T47D (cell line): ENCODE results near the gene SHLD1.

Source experiments
- DNase-seq, 2 experiments: peaks; one replicate each; pipeline versions ENCODE4 v3.0.0 to v3.0.0-alpha.2; 2011 to 2012; ENCODE audit warnings: low read depth in 1 of 2, low spot score in 1 of 2
- JUND ChIP-seq: IDR thresholded peaks from 2 replicates; pipeline ENCODE4 v1.6.1; 2012; ENCODE audit warnings: low read depth
- in situ Hi-C: cut with HindIII; loops from 2 replicates; pipeline ENCODE4 v1.10.0; 2016; ENCODE audit warnings: low sequenced_read_pairs, low pct_unique_long_range_greater_than_20kb

Gene SHLD1

GRCh38 chr20:5888041-5888440 is 137.8 kb downstream of the SHLD1 start:
- DNase-seq, result no peak
- no peak for TF ChIP-seq JUND
- in situ Hi-C loops, result no loop called here

DNA sequence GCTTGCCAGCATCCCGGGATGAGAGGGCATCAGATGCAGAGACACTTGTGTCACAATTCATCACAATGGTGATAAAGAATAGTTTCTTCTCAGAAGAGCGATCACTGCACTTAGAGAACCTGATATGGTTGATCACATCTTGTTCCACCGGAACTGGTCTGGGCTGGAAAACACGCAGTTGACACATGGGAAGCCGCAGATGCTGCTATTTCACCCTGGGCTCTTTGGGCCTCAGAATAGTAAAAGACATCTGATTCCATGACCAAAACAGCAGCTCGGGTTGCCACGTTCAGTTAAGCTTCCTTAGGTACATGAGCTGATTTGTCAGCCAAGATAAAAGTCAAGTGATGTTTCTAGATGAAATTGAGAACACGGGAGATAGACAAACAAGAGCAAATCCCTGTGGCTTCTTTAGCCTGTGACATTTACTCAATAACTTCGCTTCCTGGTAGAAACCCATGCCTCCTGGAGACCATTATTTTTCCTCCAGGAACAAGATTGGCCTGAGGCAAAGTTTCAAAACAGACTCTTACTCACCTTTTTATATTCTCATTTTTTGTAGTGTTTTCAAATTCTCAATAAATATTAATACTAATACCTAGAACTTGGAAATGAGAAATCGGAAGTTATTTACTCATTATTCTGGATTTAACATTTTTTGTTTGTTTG is 140.7 kb downstream of the SHLD1 start:
- in situ Hi-C loops, result no loop called here
- TF ChIP-seq JUND, result no peak
- DNase-seq, result no peak

- in situ Hi-C loops, result no loop called here
- no peak for DNase-seq
- TF ChIP-seq JUND, result no peak
Measured at GRCh38 chr20:5893052-5893451, 142.9 kb downstream of the SHLD1 start.

DNA sequence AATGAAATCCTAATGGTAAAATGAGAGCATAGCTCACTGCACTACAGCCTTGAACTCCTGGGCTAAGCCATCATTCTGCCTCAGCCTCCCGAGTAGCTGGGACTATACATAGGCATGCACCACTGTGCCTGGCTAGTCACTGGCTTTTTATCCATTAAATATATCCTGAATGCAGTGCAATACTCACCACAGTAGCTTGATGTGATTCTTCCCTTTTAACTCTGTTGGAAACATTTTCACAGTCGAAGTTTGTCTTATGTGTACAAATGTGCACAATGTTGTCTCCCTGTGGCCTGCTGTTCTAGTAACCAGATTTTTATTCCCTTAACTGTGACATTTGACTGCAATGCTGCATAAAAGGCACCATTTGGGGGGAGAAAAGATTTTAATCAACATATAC is 143.4 kb downstream of the SHLD1 start:
- DNase-seq, result no peak
- in situ Hi-C loops, result no loop called here
- TF ChIP-seq JUND, result no peak

DNA sequence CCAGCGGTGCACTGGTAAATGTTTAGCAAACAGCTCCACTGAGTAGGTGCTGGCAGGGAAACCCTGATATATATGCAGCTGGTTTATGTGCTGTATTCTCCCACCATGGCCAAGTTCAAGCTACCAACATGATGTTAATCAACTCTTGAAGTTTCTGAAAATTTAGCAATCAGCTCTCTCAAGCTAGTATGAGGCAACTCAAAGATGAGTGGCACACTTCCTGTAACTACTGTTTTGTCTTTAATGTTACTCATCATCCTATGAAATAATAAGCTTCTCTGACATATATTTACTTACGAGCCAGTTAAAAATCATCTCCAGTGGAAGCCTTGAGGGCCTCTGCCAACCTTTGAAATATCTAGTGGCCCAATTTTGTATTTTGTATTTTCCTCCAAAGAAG is 145.4 kb downstream of the SHLD1 start:
- in situ Hi-C loops, result no loop called here
- TF ChIP-seq JUND, result no peak

GRCh38 chr20:5899444-5899843 is 149.2 kb downstream of the SHLD1 start:
- in situ Hi-C loops, result no loop called here
- no peak for TF ChIP-seq JUND
- no peak for DNase-seq

More for the DNA sequence above, 145.4 kb downstream of the SHLD1 start:
- no peak for DNase-seq

DNA sequence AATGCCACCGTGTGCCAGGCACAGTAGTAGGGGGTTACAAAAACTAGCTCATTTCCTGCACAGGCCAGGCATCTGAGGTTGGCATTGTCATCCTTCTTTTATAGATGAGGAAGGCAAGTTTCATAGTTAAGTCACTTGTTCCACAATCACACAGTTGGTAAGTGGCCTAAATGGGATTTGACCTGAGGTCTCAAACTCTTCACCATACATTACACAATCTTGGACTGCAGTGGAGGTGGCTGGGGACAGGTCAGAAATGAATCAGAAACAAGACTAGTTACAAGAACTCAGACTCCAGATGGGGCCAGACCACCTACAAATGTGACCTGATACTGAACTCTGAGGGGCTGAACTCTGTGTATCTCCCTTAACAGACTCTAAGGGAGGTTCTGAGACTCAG is 150.7 kb downstream of the SHLD1 start:
- TF ChIP-seq JUND, result no peak
- in situ Hi-C loops, result no loop called here
- no peak for DNase-seq

- in situ Hi-C loops, result no loop called here
- no peak for DNase-seq
- no peak for TF ChIP-seq JUND
Measured at GRCh38 chr20:5908981-5909380, 158.8 kb downstream of the SHLD1 start.

- in situ Hi-C loops, result no loop called here
- no peak for TF ChIP-seq JUND
- no peak for DNase-seq
Measured at GRCh38 chr20:5910186-5910585, 160.0 kb downstream of the SHLD1 start.

DNA sequence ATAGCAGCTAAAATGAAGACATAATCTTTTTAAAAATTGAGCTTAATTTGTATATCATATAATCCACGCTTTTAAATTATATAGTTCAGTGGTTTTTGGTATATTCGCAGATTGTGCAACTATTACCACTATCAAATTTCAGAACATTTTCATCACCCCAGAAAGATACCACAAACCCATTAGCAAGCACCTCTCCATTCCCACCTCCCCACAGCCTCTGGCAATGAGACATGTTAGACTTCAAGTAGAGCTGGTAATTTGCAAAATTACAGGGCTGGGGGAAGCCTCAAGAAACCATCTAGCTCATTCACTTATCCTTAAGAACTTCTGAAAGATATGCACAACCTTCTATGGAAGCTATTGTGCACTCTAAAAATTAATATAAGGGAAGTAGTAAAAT is 163.0 kb downstream of the SHLD1 start:
- no peak for TF ChIP-seq JUND
- DNase-seq, result no peak
- in situ Hi-C loops, result no loop called here
